Heart left ventricle (tissue), 16 donors: Measurements from ENCODE around the gene VGLL4. TPM values are rescaled to one million over a fixed set of nuclear protein-coding genes. Genes with fewer than 3 reads are reported as not detected.

ENCODE experiments used
- ATAC-seq, 4 donors: fragments of 200-7000 bp; cut with Tn5 transposase; one replicate each; pipeline ENCODE4 v1.9.1; 2020 to 2022; ENCODE audit warnings: moderate library complexity in 4 of 4, mild to moderate bottlenecking in 3 of 4, moderate number of reproducible peaks in 1 of 4
- DNase-seq, 5 donors: peaks; one replicate each; pipeline ENCODE4 v3.0.0-alpha.2; 2020
- H3K27ac ChIP-seq, 12 donors: fragments of 200-600 bp; sonication (generic) in 4 of 12; one replicate each; pipeline versions ENCODE4 v1.5.0 to v1.8.0; 2016 to 2022; ENCODE audit warnings: mild to moderate bottlenecking in 2 of 12
- H3K27me3 ChIP-seq, 9 donors: fragments of 200-600 bp; sonication (generic) in 2 of 9; one replicate each; pipeline versions ENCODE4 v1.5.1 to v1.8.0; 2016 to 2022; ENCODE audit warnings: mild to moderate bottlenecking in 3 of 9
- H3K36me3 ChIP-seq, 9 donors: fragments of 200-600 bp; sonication (generic) in 2 of 9; one replicate each; pipeline versions ENCODE4 v1.5.0 to v1.8.0; 2018 to 2022; ENCODE audit warnings: mild to moderate bottlenecking in 2 of 9
- H3K4me1 ChIP-seq, 12 donors: fragments of 200-600 bp; sonication (generic) in 4 of 12; one replicate each; pipeline versions ENCODE4 v1.5.0 to v1.8.0; 2016 to 2022; ENCODE audit warnings: mild to moderate bottlenecking in 3 of 12
- H3K4me3 ChIP-seq, 12 donors: fragments of 200-600 bp; sonication (generic) in 4 of 12; one replicate each; pipeline versions ENCODE4 v1.5.0 to v1.8.0; 2017 to 2022; ENCODE audit warnings: mild to moderate bottlenecking in 9 of 12, moderate library complexity in 4 of 12
- H3K9me3 ChIP-seq, 12 donors: fragments of 200-600 bp; sonication (generic) in 4 of 12; one replicate each; pipeline versions ENCODE4 v1.5.0 to v1.8.0; 2016 to 2022; ENCODE audit warnings: mild to moderate bottlenecking in 1 of 12
- POLR2A ChIP-seq, 2 donors: fragments of 450-650 bp; IDR thresholded peaks; one replicate each; pipeline ENCODE4 v1.6.1; 2017; ENCODE audit warnings: antibody characterized with exemption in 2 of 2, mild to moderate bottlenecking in 2 of 2, moderate library complexity in 2 of 2
- WGBS, 4 donors: extraction: QIAGEN DNeasy Blood & Tissue Kit in 2 of 4; methylation state at CpG; one replicate each; pipeline versions ENCODE4 v1.1.5 to v1.1.7; 2013 to 2018; 5-methylcytosine and 5-hydroxymethylcytosine counted together
- intact Hi-C, 10 donors: fragments of 100-400 bp; cut with DNase I; formaldehyde crosslinking; loops; one replicate each; pipeline versions ENCODE4 v1.11.1 to v1.14.2; 2022
- polyA plus RNA-seq, 2 donors: library from polyadenylated mRNA; stranded (reverse); fragments of 200-250 nt; gene quantifications; one replicate each; pipeline ENCODE4 v1.2.3, GENCODE V29; 2013
- total RNA-seq, 9 donors: library from RNA; depleted of rRNA in 2 of 9; stranded (reverse); fragments of >200 nt in 2 of 9; fragmentation: NEBNext Ultra II Directional in 3 of 9; extraction: Animal tissue kit (Norgen Biotek cat#: 25700) in 3 of 9; gene quantifications; one replicate each; pipeline versions ENCODE4 v1.1.0 to v1.2.4, GENCODE V29; 2016 to 2023
- TF ChIP-seq, protein P1 (sequence below), 12 donors: fragments of 200-600 bp; sonication (generic) in 4 of 12; IDR thresholded peaks; one replicate each; pipeline versions ENCODE4 v1.5.0 to v1.8.0; 2018 to 2022; ENCODE audit warnings: antibody characterized with exemption in 12 of 12, mild to moderate bottlenecking in 5 of 12
- donor health status: ischemic (EF 13 %, LVEDD 7.1; RV severe dilation, severe dysfunction).
- donor health status: healthy with polysubstance abuse.
- donor health status: DM: no; HTN: yes; CAD: no.
- donor health status: DM: no; HTN: no; CAD: no.
- donor health status: ischemic (EF 25% LVEDD 6.9; RV normal size, moderate dysfunction).
- donor health status: ischemic (EF 25% LVEDD 5.7; RV mildly dilated, moderate dysfunction).
- donor health status: healthy.
- donor health status: DM: yes; HTN: yes; CAD: no.
- donor health status: ischemic (EF 35%, LVEDD 5.7; RV mildly dilated, moderate dysfunction).
- donor health status: nonischemic (EF 11% LVEDD 7.7; RV severe dilation, severe dysfunction).
- donor health status: DM: yes; HTN: yes; CAD: no.
- donor health status: PGD.
- donor health status: ischemic (EF 29% LVEDD 5.4; RV normal size, mild dysfunction).
- donor health status: nonischemic (EF 23%, LVEDD 6.1; RV moderate dilation, normal function).

Gene VGLL4
- total and polyA plus RNA-seq, 11 donors, result 24.0 to 40.4 (median 27.0) TPM

- 75 to 90% (median 77%) methylated on average over 6 of the region's 6 CpGs for WGBS, 4 donors
- Histone ChIP-seq H3K9me3 (no peaks in the 10 kb centered on the region), H3K36me3 (peaks cover 0 to 7% (median 0%) of the 10 kb centered on the region in 9 donors), H3K4me1 (peaks cover 0 to 93% (median 68%) of the 10 kb centered on the region in 12 donors), H3K4me3 (no peak overlapping the region), H3K27me3 (no peaks in the 10 kb centered on the region), H3K27ac (peak overlapping the region in 1 of 12 donors; percentile 88)
- no peak for ATAC-seq
- no peak for DNase-seq
- intact Hi-C loops, result no loop called here
- TF ChIP-seq, protein P1, sequence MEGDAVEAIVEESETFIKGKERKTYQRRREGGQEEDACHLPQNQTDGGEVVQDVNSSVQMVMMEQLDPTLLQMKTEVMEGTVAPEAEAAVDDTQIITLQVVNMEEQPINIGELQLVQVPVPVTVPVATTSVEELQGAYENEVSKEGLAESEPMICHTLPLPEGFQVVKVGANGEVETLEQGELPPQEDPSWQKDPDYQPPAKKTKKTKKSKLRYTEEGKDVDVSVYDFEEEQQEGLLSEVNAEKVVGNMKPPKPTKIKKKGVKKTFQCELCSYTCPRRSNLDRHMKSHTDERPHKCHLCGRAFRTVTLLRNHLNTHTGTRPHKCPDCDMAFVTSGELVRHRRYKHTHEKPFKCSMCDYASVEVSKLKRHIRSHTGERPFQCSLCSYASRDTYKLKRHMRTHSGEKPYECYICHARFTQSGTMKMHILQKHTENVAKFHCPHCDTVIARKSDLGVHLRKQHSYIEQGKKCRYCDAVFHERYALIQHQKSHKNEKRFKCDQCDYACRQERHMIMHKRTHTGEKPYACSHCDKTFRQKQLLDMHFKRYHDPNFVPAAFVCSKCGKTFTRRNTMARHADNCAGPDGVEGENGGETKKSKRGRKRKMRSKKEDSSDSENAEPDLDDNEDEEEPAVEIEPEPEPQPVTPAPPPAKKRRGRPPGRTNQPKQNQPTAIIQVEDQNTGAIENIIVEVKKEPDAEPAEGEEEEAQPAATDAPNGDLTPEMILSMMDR (IDR thresholded peaks at IDR 0.05), result no peak
- TF ChIP-seq POLR2A (IDR thresholded peaks at IDR 0.05), result no peak
Observed at GRCh38 chr3:11606865-11607440, 36.8 kb downstream of the VGLL4 start.

DNA sequence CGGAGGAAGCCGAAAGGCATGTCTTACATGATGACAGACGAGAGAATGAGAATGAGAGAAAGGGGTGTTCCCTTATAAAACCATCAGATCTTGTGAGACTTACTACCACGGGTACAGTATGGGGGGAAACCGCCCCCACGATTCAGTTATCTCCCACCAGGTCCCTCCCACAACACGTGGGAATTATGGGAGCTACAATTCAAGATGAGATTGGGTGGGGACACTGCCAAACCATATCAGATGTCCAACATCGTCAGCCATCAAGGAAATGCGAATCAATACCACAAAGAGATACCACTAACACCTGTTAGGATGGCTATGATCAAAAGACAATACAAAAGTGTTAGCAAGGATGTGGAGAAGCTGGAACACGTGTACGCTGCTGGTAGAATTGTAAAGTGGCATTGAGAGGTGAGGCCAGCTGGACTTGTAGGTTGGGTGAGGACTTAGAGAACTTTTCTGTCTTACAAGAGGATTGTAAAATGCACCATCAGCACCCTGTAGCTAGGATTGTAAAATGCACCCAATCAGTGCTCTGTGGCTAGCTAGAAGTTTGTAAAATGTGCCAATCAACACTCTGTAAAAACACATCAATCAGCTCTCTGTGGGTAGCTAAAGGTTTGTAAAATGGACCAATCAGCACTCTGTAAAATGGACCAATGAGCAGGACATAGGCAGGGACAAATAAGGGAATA, 37.5 kb downstream of the VGLL4 start:
- TF ChIP-seq, protein P1 (IDR thresholded peaks at IDR 0.05), result no peak
- no peak for TF ChIP-seq POLR2A (IDR thresholded peaks at IDR 0.05)
- ATAC-seq (no peak), DNase-seq (no peak)
- peaks cover 0 to 93% (median 68%) of the 10 kb centered on the region in 12 donors for H3K4me1 ChIP-seq
- H3K36me3 ChIP-seq, result peaks cover 0 to 10% (median 3%) of the 10 kb centered on the region in 9 donors
- H3K4me3 ChIP-seq, result no peak overlapping the region
- intact Hi-C loops, result no loop called here
- H3K27ac ChIP-seq, result peak overlapping the region in 1 of 12 donors; percentile 88
- H3K27me3 ChIP-seq, result no peaks in the 10 kb centered on the region
- 59 to 64% (median 62%) methylated on average over 11 of the region's 11 CpGs for WGBS, 4 donors
- no peaks in the 10 kb centered on the region for H3K9me3 ChIP-seq

- intact Hi-C loops, result no loop called here
- Histone ChIP-seq H3K4me1 (peaks cover 0 to 93% (median 69%) of the 10 kb centered on the region in 12 donors), H3K36me3 (peaks cover 0 to 15% (median 7%) of the 10 kb centered on the region in 9 donors), H3K9me3 (no peaks in the 10 kb centered on the region), H3K27ac (peak overlapping the region in 2 of 12 donors; percentile 54 to 88), H3K4me3 (no peak overlapping the region), H3K27me3 (no peaks in the 10 kb centered on the region)
- 93 to 100% (median 99%) methylated on average over 1 of the region's 1 CpG for WGBS, 4 donors
- TF ChIP-seq POLR2A (IDR thresholded peaks at IDR 0.05), result no peak
- TF ChIP-seq, protein P1 (IDR thresholded peaks at IDR 0.05), result no peak
- DNase-seq (no peak), ATAC-seq (no peak)
Observed at GRCh38 chr3:11605398-11605797, 38.3 kb downstream of the VGLL4 start.

- no peak overlapping the region for H3K4me3 ChIP-seq
- no peaks in the 10 kb centered on the region for H3K27me3 ChIP-seq
- ATAC-seq (no peak), DNase-seq (no peak)
- H3K9me3 ChIP-seq, result no peaks in the 10 kb centered on the region
- WGBS, 4 donors, result 61 to 68% (median 63%) methylated on average over 7 to 15 of the region's 15 CpGs
- peaks cover 0 to 22% (median 7%) of the 10 kb centered on the region in 9 donors for H3K36me3 ChIP-seq
- TF ChIP-seq, protein P1 (IDR thresholded peaks at IDR 0.05), result no peak
- no peak for TF ChIP-seq POLR2A (IDR thresholded peaks at IDR 0.05)
- intact Hi-C loops, result loop anchor here in 4 of 10 donors (5.0 kb wide), 3 partner anchors 33 to 38 kb away; partner anchors contain the start of gene VGLL4 (in 3 of the 4)
- peak overlapping the region; percentile 26 to 94 (median 80) for H3K27ac ChIP-seq
- peaks cover 0 to 92% (median 73%) of the 10 kb centered on the region in 12 donors for H3K4me1 ChIP-seq
Observed at GRCh38 chr3:11604139-11604892, 39.4 kb downstream of the VGLL4 start.
